22Rv1 (cell line): ENCODE results near the gene REV1.

Experiments
- ZFX ChIP-seq: fragments of 450-650 bp; IDR thresholded peaks from 2 replicates; pipeline ENCODE4 v1.6.1; 2017; ENCODE audit warnings: antibody characterized with exemption, borderline replicate concordance
- TF ChIP-seq, protein P1 (sequence below): fragments of 450-650 bp; IDR thresholded peaks from 2 replicates; pipeline ENCODE4 v1.5.1; 2017; ENCODE audit warnings: mild to moderate bottlenecking

DNA sequence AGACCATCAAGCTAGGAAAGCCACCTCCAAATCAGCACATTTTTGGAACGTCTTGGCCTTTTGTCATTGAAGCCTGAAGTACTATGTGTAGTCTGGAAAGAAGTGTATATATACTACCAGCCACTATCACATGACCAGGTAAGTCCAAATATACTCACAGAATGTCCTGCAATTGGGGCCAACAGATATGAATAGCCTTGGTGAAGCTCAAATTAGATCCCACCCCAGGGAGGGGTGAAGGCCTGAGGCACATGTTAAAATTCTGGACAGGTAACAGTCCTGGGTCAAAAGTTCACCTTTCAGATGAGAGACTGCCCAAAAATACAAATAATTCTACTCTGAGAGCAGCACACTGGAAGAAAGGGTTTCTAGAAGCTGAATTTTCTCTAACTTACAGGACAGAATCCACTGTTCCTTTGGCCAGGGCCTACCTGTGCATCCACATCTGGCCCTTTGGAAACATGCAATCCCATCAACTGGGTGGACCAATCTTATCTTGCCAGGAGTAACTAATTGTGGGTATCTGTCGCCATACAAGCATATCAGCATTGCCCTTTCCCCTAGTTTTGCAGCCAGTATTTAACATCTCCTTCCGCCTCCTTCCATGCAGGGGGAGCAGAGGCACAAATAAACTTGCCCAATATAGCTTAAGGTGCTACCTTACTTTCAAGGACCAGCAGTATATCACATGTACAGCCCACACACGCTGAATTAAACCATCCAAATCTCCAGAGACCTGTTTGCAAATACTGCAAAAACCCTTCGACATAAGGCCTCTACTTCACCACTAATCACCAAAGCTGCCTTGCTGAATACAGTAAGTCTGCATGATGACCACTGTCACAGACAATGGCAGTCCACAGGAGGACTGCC lies 84.8 kb downstream of the REV1 start:
- TF ChIP-seq, protein P1, sequence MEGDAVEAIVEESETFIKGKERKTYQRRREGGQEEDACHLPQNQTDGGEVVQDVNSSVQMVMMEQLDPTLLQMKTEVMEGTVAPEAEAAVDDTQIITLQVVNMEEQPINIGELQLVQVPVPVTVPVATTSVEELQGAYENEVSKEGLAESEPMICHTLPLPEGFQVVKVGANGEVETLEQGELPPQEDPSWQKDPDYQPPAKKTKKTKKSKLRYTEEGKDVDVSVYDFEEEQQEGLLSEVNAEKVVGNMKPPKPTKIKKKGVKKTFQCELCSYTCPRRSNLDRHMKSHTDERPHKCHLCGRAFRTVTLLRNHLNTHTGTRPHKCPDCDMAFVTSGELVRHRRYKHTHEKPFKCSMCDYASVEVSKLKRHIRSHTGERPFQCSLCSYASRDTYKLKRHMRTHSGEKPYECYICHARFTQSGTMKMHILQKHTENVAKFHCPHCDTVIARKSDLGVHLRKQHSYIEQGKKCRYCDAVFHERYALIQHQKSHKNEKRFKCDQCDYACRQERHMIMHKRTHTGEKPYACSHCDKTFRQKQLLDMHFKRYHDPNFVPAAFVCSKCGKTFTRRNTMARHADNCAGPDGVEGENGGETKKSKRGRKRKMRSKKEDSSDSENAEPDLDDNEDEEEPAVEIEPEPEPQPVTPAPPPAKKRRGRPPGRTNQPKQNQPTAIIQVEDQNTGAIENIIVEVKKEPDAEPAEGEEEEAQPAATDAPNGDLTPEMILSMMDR: no peak
- no peak for TF ChIP-seq ZFX
